ENCODE results near the gene VWA5B1. TPM values are rescaled to one million over a fixed set of nuclear protein-coding genes. Genes with fewer than 3 reads are reported as not detected.

The VWA5B1 gene
- total and polyA plus RNA-seq, 2 donors (not counting 3 experiments of a cell fraction or from before 2014, with no cell fraction given) = not detected

DNA sequence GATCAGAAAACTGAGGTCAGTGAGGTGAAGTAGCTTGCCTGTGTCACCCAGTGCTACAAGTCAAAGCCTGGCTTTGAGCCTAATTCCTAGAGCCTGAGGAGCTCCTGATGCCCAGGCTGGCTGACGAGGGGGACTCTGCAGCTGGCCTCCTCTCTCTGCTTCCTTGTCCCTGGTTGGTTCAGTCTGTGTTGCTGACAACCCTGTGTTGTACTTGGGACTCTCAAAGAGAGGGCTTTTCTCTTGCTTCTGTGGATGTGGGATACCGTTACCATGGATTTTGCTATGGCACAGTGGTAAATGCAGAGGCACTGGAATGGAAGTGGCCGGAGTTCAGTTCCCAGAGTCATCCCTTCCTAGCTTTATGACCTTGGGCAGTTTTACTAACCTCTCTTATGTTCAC, 8.0 kb downstream of the VWA5B1 start:
- POLR2A ChIA-PET = no interaction called here
- dilution Hi-C loops (cut with MboI; ENCODE audit: extremely low pct_ligation_motif_present, low sequenced_read_pairs) = no loop called here

More for the DNA sequence above, 8.0 kb downstream of the VWA5B1 start:
- Histone ChIP-seq H3K4me2 (ENCODE audit: insufficient read depth, low read length) (no peak overlapping the region), H4K20me1 (replicated peaks; ENCODE audit: control insufficient read depth, extremely low read depth, insufficient read depth, low read length) (no peaks in the 10 kb centered on the region), H3K9ac (replicated peaks; ENCODE audit: extremely low read depth, insufficient read depth, low read length) (no peak overlapping the region), H3K9me3 (replicated peaks; ENCODE audit: control insufficient read depth, insufficient read depth, low read length) (no peaks in the 10 kb centered on the region), H3K36me3 (ENCODE audit: control insufficient read depth in 2 of 2, extremely low read depth in 1 of 2, insufficient read depth in 2 of 2, low read length in 2 of 2) (no peaks in the 10 kb centered on the region), H3K79me2 (ENCODE audit: control insufficient read depth, insufficient read depth, low read length) (no peaks in the 10 kb centered on the region), H3K9me1 (replicated peaks; ENCODE audit: control insufficient read depth, extremely low read depth, insufficient read depth, low read length) (no peaks in the 10 kb centered on the region), H3K4me1 (ENCODE audit: control insufficient read depth, extremely low read depth, insufficient read depth, low read length) (no peaks in the 10 kb centered on the region), H2AFZ (ENCODE audit: low read depth, low read length) (no peak overlapping the region), H3K27me3 (ENCODE audit: control insufficient read depth in 2 of 2, insufficient read depth in 2 of 2, low read length in 2 of 2) (no peaks in the 10 kb centered on the region), H3K27ac (ENCODE audit: insufficient read depth, low read depth, low read length) (no peak overlapping the region), H3K4me3 (replicated peaks in 1 of 3; ENCODE audit: insufficient read depth in 1 of 3, low read depth in 1 of 3, low read length in 3 of 3) (no peak overlapping the region)
- no TSS peak for BruUV-seq (replicated peaks)
- FAIRE-seq (no peak), DNase-seq (ENCODE audit: low read depth, low spot score) (no peak)
- intact Hi-C loops (cut with micrococcal nuclease) = no loop called here
- CTCF ChIA-PET = interaction anchor here (0.6 kb wide), 1 partner anchor 177 kb away, joined by 4 read pairs; no protein-coding TSS in a partner anchor
- TF ChIP-seq FOS (IDR thresholded peaks at IDR 0.05; ENCODE audit: borderline replicate concordance, insufficient read depth, low read length) = no peak
- TF ChIP-seq MYC (IDR thresholded peaks at IDR 0.05; ENCODE audit: low read depth, low read length) = no peak
- no peak for TF ChIP-seq POLR2AphosphoS5 (IDR thresholded peaks at IDR 0.05; ENCODE audit: insufficient read depth, low read depth, low read length)
- TF ChIP-seq GATA2 (IDR thresholded peaks at IDR 0.05; ENCODE audit: insufficient read depth, insufficient read length, low read depth, low read length) = no peak
- TF ChIP-seq EZH2 (IDR thresholded peaks at IDR 0.05; ENCODE audit: borderline replicate concordance, low read depth, low read length, severe bottlenecking) = no peak
- TF ChIP-seq POLR2A (IDR thresholded peaks at IDR 0.05; ENCODE audit: low read depth, low read length) = no peak
- TF ChIP-seq JUN (IDR thresholded peaks at IDR 0.05; ENCODE audit: borderline replicate concordance, insufficient read depth, insufficient read length, low read depth) = no peak
- no peak for TF ChIP-seq MAX (IDR thresholded peaks at IDR 0.05; ENCODE audit: insufficient read depth, insufficient read length)
- TF ChIP-seq, protein P1, sequence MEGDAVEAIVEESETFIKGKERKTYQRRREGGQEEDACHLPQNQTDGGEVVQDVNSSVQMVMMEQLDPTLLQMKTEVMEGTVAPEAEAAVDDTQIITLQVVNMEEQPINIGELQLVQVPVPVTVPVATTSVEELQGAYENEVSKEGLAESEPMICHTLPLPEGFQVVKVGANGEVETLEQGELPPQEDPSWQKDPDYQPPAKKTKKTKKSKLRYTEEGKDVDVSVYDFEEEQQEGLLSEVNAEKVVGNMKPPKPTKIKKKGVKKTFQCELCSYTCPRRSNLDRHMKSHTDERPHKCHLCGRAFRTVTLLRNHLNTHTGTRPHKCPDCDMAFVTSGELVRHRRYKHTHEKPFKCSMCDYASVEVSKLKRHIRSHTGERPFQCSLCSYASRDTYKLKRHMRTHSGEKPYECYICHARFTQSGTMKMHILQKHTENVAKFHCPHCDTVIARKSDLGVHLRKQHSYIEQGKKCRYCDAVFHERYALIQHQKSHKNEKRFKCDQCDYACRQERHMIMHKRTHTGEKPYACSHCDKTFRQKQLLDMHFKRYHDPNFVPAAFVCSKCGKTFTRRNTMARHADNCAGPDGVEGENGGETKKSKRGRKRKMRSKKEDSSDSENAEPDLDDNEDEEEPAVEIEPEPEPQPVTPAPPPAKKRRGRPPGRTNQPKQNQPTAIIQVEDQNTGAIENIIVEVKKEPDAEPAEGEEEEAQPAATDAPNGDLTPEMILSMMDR (IDR thresholded peaks at IDR 0.05; ENCODE audit: extremely low read depth in 1 of 2, insufficient read depth in 1 of 2, low read depth in 1 of 2, low read length in 2 of 2) = no peak
